GM21619 (cell line): Measurements from ENCODE around the gene PCSK5.

ENCODE experiments used
- ATAC-seq: cut with Tn5 transposase; IDR thresholded peaks from one replicate; pipeline ENCODE4 v1.9.1; 2021; ENCODE audit not compliant: unreplicated experiment

PCSK5 gene

DNA sequence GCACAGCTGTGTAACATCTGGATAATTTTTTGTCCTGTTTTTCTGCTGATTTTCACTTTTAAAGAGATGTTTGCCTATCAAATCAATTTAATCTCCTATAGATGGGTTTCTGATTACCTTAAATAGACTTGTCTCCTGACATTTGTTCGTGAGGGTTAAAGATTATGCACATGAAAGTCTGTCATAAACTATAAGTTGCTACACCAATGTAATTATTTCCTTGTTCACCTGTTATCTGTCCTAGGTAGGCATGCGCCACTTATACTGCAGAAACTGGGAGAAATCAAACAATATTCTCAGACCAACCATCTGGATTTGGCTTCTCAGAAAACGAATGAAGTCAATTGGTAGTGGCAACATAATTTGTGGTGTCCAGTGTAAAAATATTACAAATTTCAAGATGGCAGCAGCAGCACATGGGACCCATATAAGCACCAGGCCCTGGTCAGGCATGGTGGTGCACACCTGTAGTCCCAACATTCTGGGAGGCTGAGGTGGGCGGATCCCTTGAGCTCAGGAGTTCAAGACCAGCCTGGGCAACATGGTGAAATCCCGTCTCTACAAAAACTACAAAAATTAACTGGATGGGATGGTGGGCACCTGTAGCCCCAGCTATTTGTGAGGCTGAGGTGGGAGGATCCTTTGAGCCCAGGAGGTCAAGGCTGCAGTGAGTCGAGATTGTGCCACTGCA, 483.5 kb downstream of the PCSK5 start:
- no peak for ATAC-seq

DNA sequence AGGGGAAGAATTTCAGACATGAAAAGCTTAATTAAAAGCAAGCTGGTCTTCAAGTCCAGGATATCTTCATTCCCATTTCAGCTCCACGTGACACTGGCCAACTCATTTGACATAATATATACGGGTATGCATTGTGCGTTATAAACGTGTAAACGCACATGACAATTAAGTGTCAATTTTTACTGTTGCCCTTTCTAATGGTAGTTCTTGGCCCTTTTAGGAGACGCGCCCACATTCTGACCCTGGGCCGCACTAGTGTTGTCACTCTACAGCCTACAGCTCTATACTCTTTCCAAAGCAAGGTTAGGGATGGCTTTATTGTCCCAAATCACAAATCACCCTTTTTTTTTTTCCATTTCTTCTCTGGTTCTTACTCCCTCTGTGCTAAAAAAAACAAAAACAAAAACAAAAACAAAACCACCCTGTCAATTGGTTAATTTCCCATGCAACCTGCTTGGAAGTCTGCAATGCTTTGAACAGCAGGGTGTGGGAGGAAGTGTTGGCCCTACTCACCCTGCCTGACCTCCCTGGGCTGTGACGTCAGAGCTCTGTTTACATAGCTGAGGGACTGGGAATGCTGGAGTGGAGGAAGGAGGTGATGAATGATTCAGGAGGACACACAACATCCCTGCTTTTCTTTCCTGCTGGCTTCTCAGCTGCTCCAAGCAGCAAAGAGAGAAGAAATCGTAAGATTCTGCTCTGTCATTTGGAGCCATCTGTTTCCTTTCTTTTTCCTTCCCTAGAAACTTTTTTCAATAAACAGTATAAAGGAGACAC, 484.5 kb downstream of the PCSK5 start:
- no peak for ATAC-seq

DNA sequence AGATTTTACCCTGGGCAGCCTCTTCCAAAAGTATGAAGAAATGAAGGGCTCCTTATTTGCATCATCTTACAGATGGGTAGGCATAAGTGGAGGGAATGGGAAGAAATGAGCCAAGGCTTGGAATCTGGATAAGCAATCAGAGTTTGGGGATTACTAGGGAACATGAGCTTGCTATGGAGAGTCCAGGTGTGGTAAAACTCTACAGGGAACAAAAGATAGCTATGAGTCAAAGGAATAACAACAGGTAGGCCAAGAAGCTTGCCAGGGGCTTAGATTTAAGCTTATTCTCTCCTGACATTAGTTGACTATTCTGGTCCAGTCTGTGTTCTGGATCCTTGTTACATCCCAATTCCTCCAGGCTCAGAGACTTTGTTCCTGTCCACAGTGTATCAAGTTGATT, 487.3 kb downstream of the PCSK5 start:
- no peak for ATAC-seq

DNA sequence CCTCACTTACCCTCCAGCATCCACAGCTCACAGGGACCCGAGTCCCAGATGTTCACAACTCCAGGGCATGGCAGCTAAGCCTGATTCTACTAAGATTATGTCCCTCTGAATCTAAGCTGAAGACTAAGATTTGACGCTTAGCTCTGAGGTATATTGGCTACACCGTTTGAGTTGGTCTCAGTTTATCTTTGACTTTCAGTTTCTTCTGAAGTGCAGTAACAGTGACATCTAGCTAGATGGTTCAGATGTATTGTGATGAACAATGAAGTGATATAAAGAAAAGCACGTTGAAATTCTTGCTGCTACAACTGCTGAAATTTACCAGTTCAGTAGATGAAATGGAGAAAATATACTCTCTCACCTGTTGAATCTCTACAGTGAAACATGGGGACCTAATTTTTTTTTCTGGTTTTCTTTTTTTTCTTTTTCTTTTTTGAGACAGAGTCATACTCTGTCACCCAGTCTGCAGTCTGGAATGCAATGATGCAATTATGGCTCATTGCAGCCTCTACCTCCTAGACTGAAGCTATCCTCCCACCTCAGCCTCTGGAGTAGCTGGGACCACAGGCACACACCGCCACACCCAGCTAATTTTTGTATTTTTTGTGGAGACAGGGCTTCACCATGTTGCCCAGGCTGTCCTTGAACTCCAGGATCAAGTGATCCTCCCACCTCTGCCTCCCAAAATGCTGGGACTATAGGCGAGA, 488.0 kb downstream of the PCSK5 start:
- no peak for ATAC-seq

DNA sequence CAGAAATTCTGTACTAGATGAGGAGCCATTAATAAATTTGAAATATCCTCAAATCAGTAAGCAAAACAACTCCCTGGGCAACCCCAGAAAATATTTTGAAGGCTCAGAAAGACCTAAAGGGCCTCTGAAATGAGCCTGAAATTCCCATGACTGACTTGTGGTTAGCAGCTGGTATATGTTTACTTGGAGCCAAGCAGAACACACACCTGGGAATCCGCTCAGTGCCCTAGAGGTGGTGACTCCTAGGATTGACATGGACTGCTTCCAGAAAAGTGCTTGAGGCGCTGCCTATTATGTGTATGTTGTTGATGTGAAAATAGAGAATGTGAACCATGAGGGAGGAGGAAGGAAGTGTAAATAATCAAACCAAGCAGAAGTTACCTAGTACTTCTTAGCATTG, 489.0 kb downstream of the PCSK5 start:
- no peak for ATAC-seq

DNA sequence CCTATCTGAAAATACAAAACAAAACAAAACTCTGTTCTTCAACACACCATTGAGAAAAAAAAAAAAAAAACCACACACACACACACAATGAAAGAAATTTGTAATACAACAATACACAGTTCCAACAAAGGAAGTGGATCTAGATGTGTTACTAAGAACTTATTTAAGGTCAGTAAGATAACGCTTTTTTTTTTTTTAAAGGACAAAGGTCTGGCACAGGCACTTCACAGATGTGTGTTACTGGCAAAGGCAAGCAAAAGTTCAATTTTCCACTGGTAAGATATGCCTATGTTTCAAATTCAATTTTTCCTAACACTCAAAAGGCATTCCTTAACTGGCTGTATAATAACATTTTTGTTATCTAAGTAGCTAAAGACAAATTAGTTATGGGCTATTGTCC, 500.2 kb downstream of the PCSK5 start:
- no peak for ATAC-seq

DNA sequence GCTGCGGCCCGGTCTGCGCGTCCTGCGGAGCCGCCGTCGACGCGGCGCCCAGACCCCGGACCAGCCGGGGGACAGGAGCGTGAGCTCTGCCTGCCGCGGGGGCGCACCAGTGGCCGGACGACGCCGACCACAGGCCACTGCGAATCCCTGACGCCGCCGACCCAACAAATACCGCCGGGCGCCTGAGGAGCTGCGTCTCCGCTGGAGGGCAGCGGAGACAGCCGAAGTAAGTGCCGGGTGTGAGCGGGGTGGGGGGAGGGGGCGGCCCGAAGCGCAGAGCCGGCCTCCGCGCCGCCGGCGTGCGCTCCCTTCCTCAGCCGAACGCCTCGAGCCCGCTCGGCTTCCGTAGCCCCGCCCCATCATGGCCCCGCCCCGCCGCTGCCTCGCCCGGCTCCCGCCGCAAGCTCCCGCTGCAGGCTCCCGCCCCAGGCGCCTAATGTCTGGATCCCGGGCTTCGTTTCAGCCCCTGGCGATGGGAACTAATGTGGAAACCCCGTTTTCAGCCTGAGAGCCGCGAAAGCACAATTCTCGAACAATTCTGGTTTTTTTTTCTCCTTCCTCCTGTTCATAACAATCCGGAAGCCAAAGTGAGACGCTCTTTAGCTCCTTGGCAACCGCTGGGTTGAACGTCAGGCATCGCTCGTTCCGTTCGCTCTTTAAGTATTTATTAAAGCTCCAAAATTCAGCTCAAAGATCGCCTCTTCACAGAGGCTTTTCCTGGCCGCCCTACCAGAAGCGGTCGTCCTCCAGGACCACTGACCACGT, 503.9 kb downstream of the PCSK5 start, which contains the start of gene RFK:
Gene RFK, minus strand, starts transcription at position 232 of the 765 bp plus-strand sequence. CDS start 255 bp downstream, outside the sequence.
- ATAC-seq: peak; percentile 62

DNA sequence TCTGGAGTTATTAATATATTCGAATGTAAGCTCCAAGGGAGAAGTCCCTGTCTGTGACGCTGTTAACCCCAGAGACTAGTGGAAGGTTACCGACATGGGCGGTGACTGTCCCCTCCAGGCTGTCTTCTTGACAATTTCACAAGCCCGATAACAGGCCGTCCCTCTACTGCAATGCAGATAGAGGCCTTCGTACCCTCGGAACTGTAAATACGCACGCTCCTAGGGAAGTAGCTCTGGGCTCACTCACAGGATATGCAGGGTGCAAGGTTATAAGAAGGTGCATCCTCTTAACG, 504.4 kb downstream of the PCSK5 start:
- peak; percentile 44 for ATAC-seq

DNA sequence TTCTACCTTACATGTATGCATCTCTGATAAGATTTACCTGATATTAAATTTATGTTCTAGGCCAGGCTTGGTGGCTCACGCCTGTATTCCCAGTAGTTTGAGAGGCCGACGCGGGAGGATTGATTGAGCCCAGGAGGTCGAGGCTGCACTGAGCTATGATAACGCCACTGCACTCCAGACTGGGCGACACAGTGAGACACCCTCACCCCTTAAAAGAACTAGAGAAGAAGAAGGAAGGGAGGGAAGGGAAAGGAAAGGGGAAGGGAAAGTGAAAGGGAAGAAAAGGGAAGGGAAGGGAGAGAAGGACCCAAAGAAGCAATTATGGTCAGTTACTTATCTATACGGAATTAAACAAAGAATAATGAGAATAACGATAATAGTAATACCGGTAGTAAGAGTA, 504.9 kb downstream of the PCSK5 start:
- ATAC-seq: no peak

DNA sequence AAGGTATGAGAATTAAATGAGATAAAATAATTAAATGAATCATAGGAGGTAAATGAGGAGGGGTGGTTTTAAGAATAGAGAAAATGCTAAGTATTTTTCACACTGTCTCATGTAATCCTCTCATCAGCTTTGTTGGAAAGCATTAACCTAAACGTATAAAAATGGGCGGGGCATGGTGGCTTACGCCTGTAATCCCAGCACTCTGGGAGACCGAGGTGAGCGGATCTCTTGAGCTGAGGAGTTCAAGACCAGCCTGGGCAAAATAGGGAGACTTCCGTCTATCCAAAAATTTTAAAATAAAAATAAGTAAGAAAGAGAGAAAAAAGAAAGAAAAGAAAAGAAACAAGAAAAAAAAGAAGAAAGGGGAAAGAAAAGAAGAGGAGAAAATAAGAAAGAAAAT, 505.7 kb downstream of the PCSK5 start:
- ATAC-seq: no peak

DNA sequence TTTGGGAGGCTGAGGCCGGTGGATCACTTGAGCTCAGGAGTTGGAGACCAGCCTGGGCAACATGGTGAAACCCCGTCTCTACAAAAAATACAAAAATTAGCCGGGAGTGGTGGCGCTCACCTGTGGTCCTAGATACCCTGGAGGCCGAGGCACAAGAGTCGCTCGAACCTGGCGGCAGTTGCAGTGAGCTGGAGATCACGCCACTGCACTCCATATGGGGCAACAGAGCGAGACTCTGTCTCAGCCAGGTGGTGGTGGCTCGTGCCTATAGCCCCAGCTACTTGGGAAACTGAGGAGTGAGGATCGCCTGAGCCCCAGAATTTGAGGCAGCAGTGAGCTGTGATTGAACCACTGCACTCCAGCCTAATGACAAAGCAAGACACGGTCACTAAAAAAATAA, 506.1 kb downstream of the PCSK5 start:
- ATAC-seq: no peak

DNA sequence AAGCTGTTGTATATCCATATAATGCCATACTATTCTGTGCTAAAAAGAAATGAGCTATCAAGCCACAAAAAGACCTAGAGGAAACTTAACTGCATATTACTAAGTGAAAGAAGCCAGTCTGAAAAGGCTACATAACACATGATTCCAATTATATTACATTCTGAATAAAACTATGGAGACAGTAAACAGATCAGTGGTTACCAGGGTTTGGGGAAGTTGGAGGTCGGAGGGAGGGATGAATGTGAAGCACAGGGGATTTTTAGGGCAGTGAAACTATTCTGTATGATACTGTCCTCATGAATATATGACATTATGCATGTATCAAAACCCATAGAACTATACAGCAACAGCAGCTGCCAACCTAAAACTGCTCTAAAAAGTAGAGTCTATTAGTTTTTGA, 509.4 kb downstream of the PCSK5 start:
- ATAC-seq: no peak

DNA sequence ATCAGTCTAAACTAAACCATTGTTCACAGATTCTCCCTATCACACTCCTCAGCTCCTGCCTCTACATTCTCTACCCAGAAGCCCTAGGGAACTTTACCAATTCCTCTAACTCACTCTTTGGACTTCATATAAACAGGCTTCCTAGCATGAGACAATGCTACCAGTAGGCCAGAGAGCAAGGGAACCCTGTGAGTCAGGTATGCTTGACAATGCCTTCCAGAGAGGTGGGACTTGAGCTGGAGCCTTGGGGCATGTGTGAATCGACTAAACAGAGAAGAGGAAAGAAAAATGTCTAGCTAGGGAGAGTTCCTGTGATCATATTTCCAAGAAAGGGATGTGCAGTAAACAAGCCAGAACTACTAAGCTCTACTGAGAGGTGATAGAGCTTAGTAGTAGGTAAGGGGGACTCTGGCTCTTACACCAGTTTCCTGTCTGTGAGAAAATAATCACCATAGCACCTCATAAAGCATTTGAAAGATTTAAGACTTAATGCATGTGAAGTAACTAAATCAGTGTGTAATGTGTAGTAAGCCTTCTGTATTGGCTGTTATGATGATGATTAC, 510.1 kb downstream of the PCSK5 start:
- no peak for ATAC-seq

DNA sequence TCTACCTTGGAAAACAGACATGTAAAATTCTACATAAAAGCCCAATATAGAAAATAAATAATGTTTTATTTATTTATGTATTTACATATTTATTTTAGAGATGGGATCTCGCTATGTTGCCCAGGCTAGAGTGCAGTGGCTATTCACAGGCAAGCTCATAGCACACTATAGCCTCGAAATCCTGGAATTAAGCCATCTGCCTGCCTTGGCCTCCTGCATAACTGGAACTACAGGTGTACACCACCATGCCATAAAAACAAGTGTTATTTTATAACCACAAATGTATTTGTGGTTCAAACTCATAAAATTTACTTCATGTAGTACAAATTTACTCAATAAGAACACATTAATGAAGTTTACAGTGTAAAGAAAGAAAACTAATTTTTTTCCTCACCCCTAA, 510.7 kb downstream of the PCSK5 start:
- no peak for ATAC-seq

DNA sequence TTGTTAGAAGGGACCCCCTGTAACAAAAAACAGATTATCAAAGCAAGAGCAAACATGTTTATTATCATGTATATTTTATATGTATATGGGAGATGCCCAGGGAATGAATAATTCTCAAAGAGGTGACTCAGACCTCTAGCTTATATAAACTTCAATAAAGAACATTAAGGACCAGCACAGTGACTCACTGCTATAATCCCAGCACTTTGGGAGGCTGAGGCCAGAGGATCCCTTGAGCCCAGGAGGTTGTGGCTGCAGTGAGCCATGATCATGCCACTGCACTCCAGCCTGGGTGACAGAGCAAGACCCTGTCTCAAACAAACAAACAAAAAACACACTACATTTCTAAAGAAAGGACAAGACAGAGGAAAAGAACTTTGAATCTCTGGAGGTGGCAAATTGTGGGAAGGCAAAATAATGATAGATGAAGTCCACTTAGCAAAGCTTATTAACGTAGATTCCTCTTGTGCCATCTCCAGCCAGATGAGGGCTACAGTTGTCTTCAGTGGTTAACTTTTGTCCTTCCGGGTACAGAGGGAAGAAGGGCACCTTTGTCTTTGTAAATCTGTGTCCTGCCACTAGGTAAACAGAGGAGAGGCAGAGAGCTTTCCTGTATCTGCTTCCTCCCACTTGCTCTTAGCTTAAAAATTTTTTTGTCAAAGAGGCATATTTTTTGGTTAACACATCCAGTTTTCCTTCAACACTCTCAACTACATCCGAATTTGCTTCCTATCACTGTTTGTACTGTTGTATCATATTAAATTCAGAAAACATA, 511.3 kb downstream of the PCSK5 start:
- ATAC-seq: no peak

DNA sequence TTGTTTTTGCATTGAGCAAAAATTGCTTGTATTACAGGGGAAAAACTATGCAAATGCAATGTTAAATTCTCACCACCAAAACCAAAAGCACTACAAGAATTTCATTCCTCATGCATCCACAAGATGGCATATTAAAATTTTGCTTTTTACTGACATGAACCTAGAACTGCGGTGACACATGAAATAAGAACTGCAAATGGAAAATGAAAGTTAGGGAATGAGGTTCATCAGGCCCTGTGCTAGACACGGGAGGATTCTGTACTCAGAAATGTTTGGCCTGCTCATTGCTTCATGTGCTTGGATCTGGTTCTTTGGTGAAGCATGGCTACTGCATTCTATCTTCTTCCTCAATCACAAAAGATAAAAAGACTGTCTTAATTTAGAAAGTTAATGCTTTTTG, 512.9 kb downstream of the PCSK5 start:
- ATAC-seq: peak; percentile 96

DNA sequence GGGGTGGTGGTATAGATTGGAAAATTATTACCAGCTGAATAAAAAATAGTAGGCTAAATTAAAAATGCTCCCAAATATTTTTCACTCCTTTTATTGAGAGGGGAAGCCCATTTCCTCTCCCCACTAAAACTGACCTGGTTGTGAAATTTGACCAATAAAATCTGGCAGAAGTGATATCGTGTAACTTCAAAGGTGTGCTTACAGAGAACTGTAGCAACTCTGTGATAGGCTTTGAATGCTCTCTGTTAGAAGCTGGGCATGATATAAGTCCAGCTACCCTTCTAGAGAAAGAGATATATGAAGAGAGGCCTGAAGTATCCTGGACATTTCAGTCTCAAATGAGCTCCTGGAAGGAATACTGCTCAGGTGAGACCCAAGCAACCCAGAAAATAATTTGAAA, 513.9 kb downstream of the PCSK5 start:
- no peak for ATAC-seq

DNA sequence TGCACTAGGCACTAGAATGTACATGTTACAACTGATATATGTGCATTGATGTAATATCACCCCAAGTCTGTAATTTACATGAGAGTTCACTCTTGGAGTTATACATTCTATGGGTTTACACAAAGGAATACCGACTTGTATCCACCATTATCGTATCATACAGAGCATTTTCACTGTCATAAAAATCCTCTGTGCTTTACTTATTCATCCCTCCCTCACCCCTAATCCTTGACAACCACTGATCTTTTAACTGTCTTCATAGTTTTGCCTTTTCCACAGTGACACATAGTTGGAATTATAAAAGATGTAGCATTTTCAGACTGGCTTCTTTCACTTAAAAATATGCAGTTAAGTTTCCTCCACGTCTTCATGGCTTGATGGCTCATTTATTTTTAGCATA, 514.9 kb downstream of the PCSK5 start:
- ATAC-seq: no peak

DNA sequence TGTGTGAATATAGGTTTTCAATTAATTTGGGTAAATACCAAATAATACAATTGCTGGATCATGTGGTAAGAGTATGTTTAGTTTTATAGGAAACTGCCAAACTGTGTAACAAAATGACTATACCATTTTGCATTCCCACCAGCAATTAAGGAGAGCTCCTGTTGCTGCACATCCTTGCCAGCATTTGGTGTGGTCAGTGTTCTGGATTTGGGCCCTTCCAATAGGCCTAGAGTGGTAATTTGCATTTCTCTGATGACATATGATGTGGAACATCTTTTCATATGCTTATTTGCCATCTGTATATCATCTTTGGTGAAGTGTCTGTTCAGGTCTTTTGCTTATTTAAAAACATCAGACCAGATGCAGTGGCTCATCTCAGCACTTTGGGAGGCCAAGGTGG, 515.4 kb downstream of the PCSK5 start:
- ATAC-seq: no peak
